ENCODE measurements around the gene HCN2. TPM values are rescaled to one million over a fixed set of nuclear protein-coding genes. Genes with fewer than 3 reads are reported as not detected.

The HCN2 gene
- total and polyA plus RNA-seq, 10 donors = 0.09 to 1.1 (median 0.31) TPM; not detected in 2

- no peak for TF ChIP-seq CTCF (IDR thresholded peaks at IDR 0.05 in 8 of 11, conservative IDR thresholded peaks at IDR 0.05 in 3 of 11)
- peak in 1 of 3 donors; percentile 52 for TF ChIP-seq POLR2AphosphoS5 (IDR thresholded peaks at IDR 0.05)
- Histone ChIP-seq H3K36me3 (peaks cover 6 to 71% (median 54%) of the 10 kb centered on the region in 6 donors), H3K27ac (no peak overlapping the region), H3K9me3 (no peaks in the 10 kb centered on the region), H3K27me3 (replicated peaks in 1 of 7) (peaks cover 0 to 30% (median 7%) of the 10 kb centered on the region in 7 donors), H3K4me3 (no peak overlapping the region), H3K4me1 (peaks cover 5 to 45% (median 24%) of the 10 kb centered on the region in 6 donors)
- DNase-seq = no peak
- WGBS, 5 donors = 90 to 93% (median 91%) methylated on average over 20 to 40 of the region's 40 CpGs
- intact Hi-C loops (cut with DNase I; ENCODE audit: low total_unique reads) = loop anchor here (10.0 kb wide), 1 partner anchor 153 kb away; no protein-coding TSS in a partner anchor
These were observed 8.1 kb upstream of the HCN2 start for GRCh38 chr19:581399-582111.

GRCh38 chr19:582497-583197, 7.0 kb upstream of the HCN2 start:
- Histone ChIP-seq H3K36me3 (peaks cover 6 to 62% (median 52%) of the 10 kb centered on the region in 6 donors), H3K27ac (no peak overlapping the region), H3K4me3 (no peak overlapping the region), H3K9me3 (no peaks in the 10 kb centered on the region), H3K27me3 (replicated peaks in 1 of 7) (peaks cover 0 to 41% (median 8%) of the 10 kb centered on the region in 7 donors), H3K4me1 (peaks cover 5 to 35% (median 14%) of the 10 kb centered on the region in 6 donors)
- intact Hi-C loops (cut with DNase I; ENCODE audit: low total_unique reads) = loop anchor here (10.0 kb wide), 1 partner anchor 152 kb away; no protein-coding TSS in a partner anchor
- WGBS, 5 donors = 81 to 94% (median 90%) methylated on average over 22 to 31 of the region's 31 CpGs
- TF ChIP-seq POLR2AphosphoS5 (IDR thresholded peaks at IDR 0.05) (no peak), CTCF (IDR thresholded peaks at IDR 0.05 in 8 of 11, conservative IDR thresholded peaks at IDR 0.05 in 3 of 11) (no peak), POLR2A (IDR thresholded peaks at IDR 0.05) (no peak)
- no peak for DNase-seq

- DNase-seq = no peak
- peaks cover 0 to 49% (median 15%) of the 10 kb centered on the region in 7 donors for H3K27me3 ChIP-seq (replicated peaks in 1 of 7)
- WGBS, 5 donors = 87 to 94% (median 90%) methylated on average over 16 to 27 of the region's 27 CpGs
- no peak overlapping the region for H3K27ac ChIP-seq
- no peak overlapping the region for H3K4me3 ChIP-seq
- intact Hi-C loops (cut with DNase I; ENCODE audit: low total_unique reads) = loop anchor here (10.0 kb wide), 1 partner anchor 151 kb away; no protein-coding TSS in a partner anchor
- peaks cover 10 to 35% (median 16%) of the 10 kb centered on the region in 6 donors for H3K4me1 ChIP-seq
- no peaks in the 10 kb centered on the region for H3K9me3 ChIP-seq
- TF ChIP-seq CTCF (IDR thresholded peaks at IDR 0.05 in 8 of 11, conservative IDR thresholded peaks at IDR 0.05 in 3 of 11) (no peak), POLR2A (IDR thresholded peaks at IDR 0.05) (no peak), POLR2AphosphoS5 (IDR thresholded peaks at IDR 0.05) (peak in 1 of 3 donors; percentile 25)
- H3K36me3 ChIP-seq = peaks cover 6 to 55% (median 45%) of the 10 kb centered on the region in 6 donors
These were observed 6.3 kb upstream of the HCN2 start for GRCh38 chr19:583198-583967.
